Stimulated activated CD4-positive, alpha-beta T cell treated with anti-CD3 and anti-CD28 coated beads, TNF-alpha, amount 100 ng/mL, for 48 hours (primary cell): ENCODE measurements around the gene ACADSB.

Experiments
- DNase-seq, 3 donors: peaks; one replicate each; pipeline ENCODE4 v3.0.0-alpha.2; 2020; ENCODE audit warnings: low read depth in 3 of 3

ACADSB gene

GRCh38 chr10:123038782-123039631, 30.2 kb downstream of the ACADSB start:
- DNase-seq = no peak

DNA sequence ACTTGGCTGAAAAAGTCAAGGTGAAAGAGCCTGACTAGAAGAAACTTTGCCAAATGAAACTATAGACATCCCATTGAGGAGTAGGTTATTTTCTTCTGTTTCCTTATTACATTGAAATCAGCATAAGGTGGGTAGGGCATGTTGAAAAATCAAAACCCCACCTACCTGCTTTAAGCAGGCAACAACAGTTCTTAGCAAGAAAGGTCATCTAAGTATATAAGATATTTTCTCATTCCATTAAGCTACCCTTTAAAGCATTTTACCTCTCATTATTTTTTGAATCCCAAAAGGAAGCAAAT, 30.8 kb downstream of the ACADSB start:
- DNase-seq = no peak

GRCh38 chr10:123042708-123043408, 34.1 kb downstream of the ACADSB start:
- DNase-seq = no peak

DNA sequence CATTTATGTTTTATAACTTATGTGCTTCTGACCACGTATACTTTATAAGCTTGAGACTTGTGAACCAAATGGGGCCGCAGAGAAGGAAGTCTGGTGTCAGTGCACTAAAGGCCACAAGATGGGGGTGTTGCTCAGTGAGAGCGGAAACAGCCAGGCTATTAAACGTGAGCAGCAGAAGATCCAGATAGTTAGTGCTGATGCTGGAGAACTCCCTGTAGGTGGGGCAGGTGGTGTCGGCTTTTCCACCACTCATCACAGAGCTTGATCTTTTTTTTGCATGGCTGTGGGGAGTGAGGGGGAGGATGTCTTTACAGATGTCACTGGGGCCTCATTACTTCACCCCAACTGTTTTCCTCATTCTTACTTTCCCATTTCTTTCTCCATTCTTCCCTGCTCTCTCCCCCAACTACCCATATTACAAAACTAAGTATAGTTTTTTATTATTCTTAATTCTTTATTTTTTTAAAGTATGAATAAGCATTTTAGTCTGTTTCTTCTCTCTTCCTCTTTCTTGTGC, 34.7 kb downstream of the ACADSB start:
- peak; percentile 1 to 12 (median 3) for DNase-seq

DNA sequence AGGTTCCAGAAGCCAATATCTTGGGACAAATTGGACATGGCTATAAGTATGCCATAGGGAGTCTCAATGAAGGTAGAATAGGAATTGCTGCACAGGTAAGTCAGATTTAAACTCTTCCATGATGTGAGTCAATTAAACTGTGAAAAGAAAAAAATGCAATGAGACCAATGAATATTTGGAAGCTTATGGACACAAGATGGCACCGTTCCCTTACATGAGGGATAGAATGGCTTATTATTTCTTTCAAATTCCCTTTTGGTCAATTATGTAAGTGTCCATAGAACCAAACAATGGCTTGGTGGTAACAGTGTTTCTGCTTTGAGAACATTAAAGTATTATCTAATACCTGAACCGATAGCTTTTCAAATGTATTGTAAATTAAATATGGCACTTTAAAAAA, 35.6 kb downstream of the ACADSB start:
- DNase-seq = no peak

DNA sequence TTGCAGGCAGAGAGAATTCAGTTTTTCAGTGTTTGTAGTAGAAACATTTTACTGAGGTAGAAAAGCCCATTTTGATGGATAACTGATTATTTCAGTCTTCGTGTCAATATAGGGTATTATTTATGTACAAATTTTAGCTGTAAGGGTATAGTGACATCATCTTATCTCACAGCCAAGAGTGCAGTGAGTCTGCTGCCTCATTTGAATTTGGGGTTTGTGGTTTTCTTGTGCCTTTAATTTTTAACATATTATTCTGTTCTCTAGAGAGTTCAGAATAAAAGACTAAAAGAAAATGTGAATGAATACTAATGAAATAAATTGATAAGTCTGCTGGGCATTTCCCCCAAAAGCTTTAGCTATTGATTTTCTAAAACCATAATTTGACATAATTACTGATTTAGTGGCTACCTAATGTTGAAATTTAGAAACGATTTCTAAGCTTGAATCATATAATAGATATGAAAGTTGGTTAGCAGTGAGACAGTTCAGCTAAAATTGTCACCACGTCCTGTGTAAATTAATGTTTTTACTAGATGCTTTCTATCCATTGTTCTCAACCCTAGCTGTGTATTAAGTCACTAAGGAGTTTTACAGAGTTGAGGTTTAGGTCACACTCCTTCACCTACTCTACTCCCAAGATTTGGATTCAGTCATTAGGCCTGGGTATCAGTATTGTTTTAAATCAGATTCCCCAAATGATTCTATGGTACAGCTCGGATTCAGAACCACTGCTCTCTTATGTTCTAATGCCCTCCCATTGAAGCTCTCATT, 37.3 kb downstream of the ACADSB start:
- DNase-seq = no peak

DNA sequence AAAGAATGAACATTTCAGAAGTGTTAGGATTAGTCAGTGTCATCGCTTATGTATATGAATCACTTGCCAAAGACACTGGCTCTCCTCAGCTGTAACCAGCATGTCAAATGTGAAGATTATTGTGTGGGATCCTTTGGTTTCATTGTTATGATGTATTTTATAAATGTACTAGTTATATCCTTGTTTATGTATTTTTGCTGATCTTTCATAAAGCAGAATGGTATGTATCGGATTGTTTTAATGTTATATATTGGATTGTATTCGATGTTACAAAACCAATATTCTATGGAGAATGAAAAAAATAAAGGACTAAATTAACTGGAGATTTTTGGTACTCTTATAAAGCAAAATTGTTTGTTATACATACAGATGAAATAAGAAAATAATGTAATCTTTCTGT, 49.2 kb downstream of the ACADSB start:
- no peak for DNase-seq

- DNase-seq = no peak
Measured at GRCh38 chr10:123061865-123062264, 53.1 kb downstream of the ACADSB start.

DNA sequence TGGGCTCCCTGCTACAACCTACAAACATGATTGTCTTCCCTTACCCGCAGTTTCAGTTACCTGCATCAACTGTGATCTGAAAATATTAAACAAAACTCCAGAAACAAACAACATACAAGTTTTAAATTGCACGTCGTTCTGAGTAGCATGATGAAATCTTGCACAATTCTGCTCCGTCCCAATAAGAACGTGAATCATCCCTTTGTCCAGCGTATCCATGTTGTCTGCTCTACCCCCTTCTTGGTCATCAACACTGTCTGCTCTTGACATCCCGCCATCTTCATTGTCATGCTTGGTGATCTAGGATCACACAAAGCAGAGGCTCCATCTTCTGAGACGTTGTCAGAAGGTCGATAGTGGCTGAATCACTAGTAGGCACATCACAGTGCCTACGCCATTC, 53.9 kb downstream of the ACADSB start:
- no peak for DNase-seq

DNA sequence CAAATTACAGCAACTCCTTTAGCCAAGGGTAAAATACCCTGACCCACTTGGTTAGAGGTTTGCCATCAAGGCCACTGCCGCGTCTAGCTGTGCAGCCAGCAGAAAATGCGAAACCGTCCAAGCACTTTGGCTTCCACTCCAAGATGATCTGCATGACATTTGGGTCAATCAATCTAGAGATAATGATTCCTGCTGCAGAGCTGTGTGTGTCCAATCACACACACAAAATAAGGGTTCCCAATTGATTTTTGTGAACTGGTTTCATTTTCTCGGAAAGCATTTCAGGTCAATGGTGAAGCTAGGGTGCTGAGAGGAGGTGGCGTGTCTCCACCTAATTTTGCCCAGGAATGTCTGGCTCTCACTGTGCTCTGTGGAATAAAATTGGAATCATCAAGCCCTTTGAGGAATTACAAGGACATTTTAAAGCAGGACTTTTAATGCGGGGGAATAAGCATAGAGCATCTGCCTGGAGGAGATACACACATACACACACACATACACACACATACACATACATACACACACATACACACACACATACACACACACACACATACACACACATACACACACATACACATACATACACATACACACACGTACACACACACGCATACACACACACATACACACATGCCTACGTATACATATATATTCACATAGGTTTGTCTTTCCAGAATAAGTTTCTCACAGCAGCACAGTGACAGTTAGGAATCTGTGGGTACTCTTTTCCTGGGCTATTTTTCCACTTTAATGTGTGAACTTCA, 59.5 kb downstream of the ACADSB start:
- no peak for DNase-seq

GRCh38 chr10:123069246-123069986, 60.6 kb downstream of the ACADSB start:
- no peak for DNase-seq

DNA sequence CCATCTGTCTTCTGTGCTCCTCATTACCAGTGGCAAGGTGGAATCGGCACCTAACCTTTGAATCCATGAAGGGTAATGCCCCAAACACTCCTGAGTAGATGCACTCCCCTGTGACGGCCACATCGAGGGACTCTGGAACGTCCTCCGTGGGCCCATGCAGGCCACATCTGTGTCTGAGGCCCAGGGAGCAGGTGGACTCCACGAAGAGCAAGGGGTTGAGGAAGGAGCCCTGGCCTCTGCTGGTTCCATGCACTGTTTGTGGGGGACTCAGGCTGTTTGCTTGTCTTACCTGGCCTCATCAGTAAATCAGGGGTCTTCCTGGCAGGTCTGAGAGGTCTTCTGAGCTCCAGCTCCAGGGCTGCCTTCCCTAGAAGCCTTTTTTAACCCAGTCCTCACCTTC, 64.4 kb downstream of the ACADSB start:
- DNase-seq = no peak

GRCh38 chr10:123074215-123074614, 65.4 kb downstream of the ACADSB start:
- no peak for DNase-seq

DNA sequence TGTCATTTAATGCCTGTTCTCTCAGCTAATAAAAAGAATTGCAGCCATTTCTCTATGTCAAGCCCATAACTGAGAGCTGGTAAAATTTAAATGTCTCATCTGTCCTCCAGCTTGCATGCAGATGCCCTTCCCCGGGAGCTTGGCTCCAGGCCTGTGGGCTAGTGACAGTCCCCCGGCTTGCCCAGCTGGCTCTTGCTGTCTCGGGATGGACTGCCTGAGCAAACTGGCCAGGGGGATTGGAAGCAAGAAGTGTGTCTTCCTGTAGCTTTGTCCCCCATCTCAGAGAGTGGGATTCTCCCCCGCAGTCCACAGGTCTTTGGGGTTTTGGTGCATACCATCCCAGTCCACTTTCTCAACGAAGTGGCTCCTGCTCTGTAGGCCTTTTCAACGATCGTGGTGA, 73.1 kb downstream of the ACADSB start:
- no peak for DNase-seq

DNA sequence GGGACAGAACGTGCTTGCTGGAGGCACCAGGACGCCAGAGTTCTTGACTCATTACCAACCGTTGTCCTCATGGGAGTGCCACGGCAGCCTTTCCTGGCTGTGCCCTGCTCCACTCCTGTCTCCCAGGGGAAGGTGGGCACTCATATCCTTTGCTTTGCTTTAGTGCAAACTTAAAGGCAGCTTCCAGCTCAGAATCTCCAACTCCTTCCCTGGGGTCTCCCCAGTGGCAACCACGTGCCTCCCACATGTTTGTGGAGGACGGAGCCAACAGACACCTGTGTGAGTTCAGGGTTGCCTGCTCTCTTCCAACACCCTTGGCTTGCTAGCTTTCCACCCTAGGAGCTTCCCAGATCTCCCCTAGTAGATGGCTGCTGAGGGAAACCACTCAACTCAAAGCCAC, 75.0 kb downstream of the ACADSB start:
- no peak for DNase-seq

- DNase-seq = no peak
Measured at GRCh38 chr10:123086281-123086680, 77.5 kb downstream of the ACADSB start.

- DNase-seq = no peak
Measured at GRCh38 chr10:123087348-123087747, 78.5 kb downstream of the ACADSB start.

DNA sequence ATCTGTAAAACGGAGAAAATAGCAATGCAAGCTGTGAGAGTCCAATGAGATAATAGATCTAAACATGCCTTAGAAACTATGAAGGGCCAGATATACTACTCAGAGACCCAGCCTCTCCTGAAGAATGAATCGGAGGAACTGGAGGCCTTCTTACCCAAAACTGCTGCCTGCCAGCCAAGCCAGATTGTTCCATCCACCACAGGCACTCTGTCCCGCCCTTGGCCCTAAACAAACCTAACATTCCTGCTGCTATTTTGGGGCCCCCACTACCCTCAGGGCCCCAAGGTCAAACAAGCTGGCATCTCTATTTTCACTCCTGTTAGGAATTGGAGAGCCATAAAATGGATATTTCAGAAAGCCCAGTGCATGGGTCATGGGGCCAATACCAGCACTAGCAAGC, 79.0 kb downstream of the ACADSB start:
- DNase-seq = no peak

GRCh38 chr10:123092635-123093414, 84.0 kb downstream of the ACADSB start:
- no peak for DNase-seq

GRCh38 chr10:123093489-123093888, 84.7 kb downstream of the ACADSB start:
- no peak for DNase-seq
